ENCODE measurements around the gene PRIM2.
"Not testable (repeated sequence)": the region's sequence is repeated elsewhere in the genome, so short reads cannot be mapped to it uniquely, and the experiment has no call there.

Gene PRIM2

GRCh38 chr6:57631773-57632172 is 314.3 kb downstream of the PRIM2 start:
- not testable (repeated sequence) for DNase-seq

- not testable (repeated sequence) for DNase-seq
Measured at GRCh38 chr6:57658526-57658925, 341.1 kb downstream of the PRIM2 start.

GRCh38 chr6:57659794-57660193 is 342.4 kb downstream of the PRIM2 start:
- DNase-seq, result not testable (repeated sequence)

GRCh38 chr6:57660940-57661339 is 343.5 kb downstream of the PRIM2 start:
- DNase-seq, result not testable (repeated sequence)

GRCh38 chr6:57668108-57668507 is 350.7 kb downstream of the PRIM2 start:
- DNase-seq, result not testable (repeated sequence)

GRCh38 chr6:57671237-57671636 is 353.8 kb downstream of the PRIM2 start:
- DNase-seq, result not testable (repeated sequence)

- DNase-seq, result peak in 1 of 5 experiments; percentile 4
Measured at GRCh38 chr6:57671937-57672627, 354.7 kb downstream of the PRIM2 start.

- not testable (repeated sequence) for DNase-seq
Measured at GRCh38 chr6:57673281-57673680, 355.9 kb downstream of the PRIM2 start.

GRCh38 chr6:57675386-57675785 is 358.0 kb downstream of the PRIM2 start:
- DNase-seq, result not testable (repeated sequence)

GRCh38 chr6:57696382-57696781 is 379.0 kb downstream of the PRIM2 start:
- DNase-seq, result not testable (repeated sequence)
